Small intestine (tissue), 7 donors: ENCODE data around the gene RNF114. TPM values are rescaled to one million over a fixed set of nuclear protein-coding genes. Genes with fewer than 3 reads are reported as not detected.
A peak's percentile ranks its signal among the peaks of the same experiment; 100 is the strongest.
"Not testable (repeated sequence)": the region's sequence is repeated elsewhere in the genome, so short reads cannot be mapped to it uniquely, and the experiment has no call there.

Source experiments
- DNase-seq, 2 donors: peaks; one replicate each; pipeline versions ENCODE4 v3.0.0 to v3.0.0-alpha.2; 2013
- FAIRE-seq: peaks from 2 replicates; lab custom pipeline; 2012; peaks lifted over from hg19 to GRCh38; lab: Jason Lieb, UNC
- H3K27ac ChIP-seq, 3 donors: one replicate each; pipeline ENCODE4 v1.5.1; 2013; ENCODE audit warnings: low read length in 2 of 3, mild to moderate bottlenecking in 2 of 3, control low read depth in 1 of 3, inconsistent platforms in 1 of 3, low read depth in 1 of 3, moderate library complexity in 1 of 3
- H3K27me3 ChIP-seq, 3 donors: one replicate each; pipeline ENCODE4 v1.6.1; 2013; ENCODE audit warnings: low read length in 3 of 3, inconsistent platforms in 1 of 3; ENCODE audit not compliant: control insufficient read depth in 3 of 3, insufficient read depth in 3 of 3
- H3K36me3 ChIP-seq, 3 donors: one replicate each; pipeline ENCODE4 v1.6.1; 2013; ENCODE audit warnings: low read length in 3 of 3, inconsistent platforms in 1 of 3, low read depth in 1 of 3, mild to moderate bottlenecking in 1 of 3, moderate library complexity in 1 of 3; ENCODE audit not compliant: control insufficient read depth in 3 of 3, insufficient read depth in 2 of 3
- H3K4me1 ChIP-seq, 3 donors: one replicate each; pipeline ENCODE4 v1.6.1; 2013; ENCODE audit warnings: low read length in 2 of 3, inconsistent platforms in 1 of 3, low read depth in 1 of 3, mild to moderate bottlenecking in 1 of 3, moderate library complexity in 1 of 3; ENCODE audit not compliant: control insufficient read depth in 3 of 3, insufficient read depth in 2 of 3
- H3K4me3 ChIP-seq, 3 donors: one replicate each; pipeline ENCODE4 v1.5.1; 2013; ENCODE audit warnings: low read length in 3 of 3, control low read depth in 1 of 3, inconsistent platforms in 1 of 3, low read depth in 1 of 3, mild to moderate bottlenecking in 1 of 3, moderate library complexity in 1 of 3
- H3K9me3 ChIP-seq, 2 donors: one replicate each; pipeline ENCODE4 v1.6.1; 2013; ENCODE audit warnings: low read depth in 1 of 2, low read length in 1 of 2; ENCODE audit not compliant: control insufficient read depth in 2 of 2, insufficient read depth in 1 of 2
- WGBS, 3 donors: extraction: QIAGEN DNeasy Blood & Tissue Kit; methylation state at CpG; one replicate each; pipeline ENCODE4 v1.1.7; 2013; 5-methylcytosine and 5-hydroxymethylcytosine counted together
- polyA plus RNA-seq, 4 donors: library from polyadenylated mRNA; stranded (reverse) in 3 of 4; unstranded in 1 of 4; fragments of 200-250 nt in 3 of 4; fragments of 120-200 nt in 1 of 4; gene quantifications; one replicate each; pipeline versions ENCODE4 v1.2.1 to v1.2.3, GENCODE V29; 2013
- donor health status: healthy with polysubstance abuse.
- donor health status: control.
- donor health status: control.
- donor health status: Bipolar disorder and iron deficiency.
- donor health status: healthy.

RNF114 gene
- polyA plus RNA-seq, 4 donors, result 51.2 to 118 (median 68.4) TPM

- Histone ChIP-seq H3K27me3 (no peaks in the 10 kb centered on the region), H3K27ac (no peak overlapping the region), H3K4me3 (no peak overlapping the region), H3K36me3 (no peaks in the 10 kb centered on the region), H3K4me1 (no peaks in the 10 kb centered on the region), H3K9me3 (no peaks in the 10 kb centered on the region)
- FAIRE-seq, result no peak
- DNase-seq, result no peak
- 87 to 94% (median 89%) methylated on average over 3 of the region's 3 CpGs for WGBS, 3 donors
Observed at GRCh38 chr20:49995586-49995985, 59.4 kb downstream of the RNF114 start.

- H3K27me3 ChIP-seq, H3K36me3 ChIP-seq, H3K4me1 ChIP-seq, H3K4me3 ChIP-seq, DNase-seq, FAIRE-seq, H3K9me3 ChIP-seq, H3K27ac ChIP-seq: not testable (repeated sequence)
- 85 to 89% (median 87%) methylated on average over 15 of the region's 15 CpGs for WGBS, 3 donors
Observed at GRCh38 chr20:49998478-49999188, 62.4 kb downstream of the RNF114 start.

GRCh38 chr20:49999329-49999728, 63.1 kb downstream of the RNF114 start:
- no peak overlapping the region for H3K4me3 ChIP-seq
- no peak for FAIRE-seq
- no peaks in the 10 kb centered on the region for H3K4me1 ChIP-seq
- H3K9me3 ChIP-seq, result no peaks in the 10 kb centered on the region
- H3K36me3 ChIP-seq, result no peaks in the 10 kb centered on the region
- no peak for DNase-seq
- no peak overlapping the region for H3K27ac ChIP-seq
- 66 to 75% (median 72%) methylated on average over 7 of the region's 7 CpGs for WGBS, 3 donors
- H3K27me3 ChIP-seq, result no peaks in the 10 kb centered on the region

GRCh38 chr20:50000548-50001222, 64.5 kb downstream of the RNF114 start:
- DNase-seq, result peak in 1 of 2 donors; percentile 33
- not testable (repeated sequence) for H3K36me3 ChIP-seq, H3K9me3 ChIP-seq, H3K27me3 ChIP-seq, H3K27ac ChIP-seq, H3K4me3 ChIP-seq, FAIRE-seq, H3K4me1 ChIP-seq
- WGBS, 3 donors, result 63 to 76% (median 64%) methylated on average over 14 of the region's 14 CpGs

- Histone ChIP-seq H3K4me3 (no peak overlapping the region), H3K27me3 (no peaks in the 10 kb centered on the region), H3K9me3 (no peaks in the 10 kb centered on the region), H3K27ac (no peak overlapping the region), H3K36me3 (no peaks in the 10 kb centered on the region), H3K4me1 (no peaks in the 10 kb centered on the region)
- FAIRE-seq (no peak), DNase-seq (no peak)
- 78 to 87% (median 85%) methylated on average over 9 of the region's 9 CpGs for WGBS, 3 donors
Observed at GRCh38 chr20:50001784-50002311, 65.7 kb downstream of the RNF114 start.

GRCh38 chr20:50003253-50003656, 67.1 kb downstream of the RNF114 start:
- Histone ChIP-seq H3K4me3 (no peak overlapping the region), H3K9me3 (no peaks in the 10 kb centered on the region), H3K36me3 (no peaks in the 10 kb centered on the region), H3K4me1 (no peaks in the 10 kb centered on the region), H3K27ac (no peak overlapping the region), H3K27me3 (peaks cover 0 to 3% (median 0%) of the 10 kb centered on the region in 3 donors)
- no peak for FAIRE-seq
- WGBS, 3 donors, result 66 to 76% (median 74%) methylated on average over 4 of the region's 4 CpGs
- peak in 1 of 2 donors; percentile 67 for DNase-seq

Other genes starting within 250 kb of the RNF114 start
- 10 to 100 TPM; 11.9 to 47.1 (median 20.5) TPM for gene B4GALT5, start 222.5 kb upstream of the RNF114 start, polyA plus RNA-seq
- gene SLC9A8, start 123.6 kb upstream of the RNF114 start, polyA plus RNA-seq, result 10 to 100 TPM in 1 of 4 donors, 1 to 10 TPM in 3; 3.5 to 11.8 (median 6.1) TPM
- gene SPATA2, start 20.9 kb upstream of the RNF114 start, polyA plus RNA-seq, result 10 to 100 TPM in 2 of 4 donors, 1 to 10 TPM in 2; 8.6 to 15.1 (median 10.4) TPM
- 1 to 10 TPM in 3 of 4 donors, not detected in 1; 1.1 to 7.8 (median 6.9) TPM for gene SNAI1, start 46.6 kb downstream of the RNF114 start, polyA plus RNA-seq
- gene UBE2V1, start 176.8 kb downstream of the RNF114 start, polyA plus RNA-seq, result 100 to 1,000 TPM in 1 of 4 donors, 10 to 100 TPM in 3; 72.7 to 123 (median 80.4) TPM
- gene PEDS1, start 217.3 kb downstream of the RNF114 start, polyA plus RNA-seq, result 10 to 100 TPM; 16.8 to 33.5 (median 19.4) TPM